Ureter (tissue), 1 donor: ENCODE results near the gene SPNS1. TPM values are rescaled to one million over a fixed set of nuclear protein-coding genes. Genes with fewer than 3 reads are reported as not detected.

ENCODE experiments used
- DNase-seq: peaks from one replicate; pipeline ENCODE4 v3.0.0-alpha.2; 2020; ENCODE audit warnings: low spot score
- total RNA-seq: library from RNA; stranded (reverse); gene quantifications from one replicate; pipeline ENCODE4 v1.2.4, GENCODE V29; 2023
- donor health status: DM: yes; HTN: yes; CAD: no.

The SPNS1 gene
- total RNA-seq, 1 donor from 2014 or later, result 23.9 TPM

- no peak for DNase-seq
These were observed 54.0 kb downstream of the SPNS1 start for GRCh38 chr16:29028457-29029167.

- DNase-seq, result peak; percentile 37
These were observed 54.8 kb downstream of the SPNS1 start for GRCh38 chr16:29029168-29029994.

- DNase-seq, result peak; percentile 9
These were observed 55.7 kb downstream of the SPNS1 start for GRCh38 chr16:29030086-29030840.

Other genes with a start within 250 kb of the SPNS1 start
- 5.8 TPM for gene NPIPB9, start 223.0 kb upstream of the SPNS1 start, total RNA-seq
- gene ATXN2L, start 151.8 kb upstream of the SPNS1 start, total RNA-seq, result 162 TPM
- 150 TPM for gene TUFM, start 128.4 kb upstream of the SPNS1 start, total RNA-seq
- 55.5 TPM for gene SH2B1, start 110.9 kb upstream of the SPNS1 start, total RNA-seq
- 0.75 TPM for gene ATP2A1, start 96.3 kb upstream of the SPNS1 start, total RNA-seq
- 26.5 TPM for gene RABEP2, start 49.5 kb upstream of the SPNS1 start, total RNA-seq
- gene CD19, start 42.8 kb upstream of the SPNS1 start, total RNA-seq, result not detected
- 43.2 TPM for gene NFATC2IP, start 23.8 kb upstream of the SPNS1 start, total RNA-seq
- 11.9 TPM for gene LAT, start 10.3 kb downstream of the SPNS1 start, total RNA-seq